ENCODE measurements around the gene EPYC. TPM values are rescaled to one million over a fixed set of nuclear protein-coding genes. Genes with fewer than 3 reads are reported as not detected.

EPYC gene
- total RNA-seq, 1 donor from 2014 or later: not detected

- DNase-seq (ENCODE audit: low read depth): no peak
- TF ChIP-seq CTCF (conservative IDR thresholded peaks at IDR 0.05; ENCODE audit: low read depth, low read length): no peak
- H3K4me3 ChIP-seq (ENCODE audit: low read depth, low read length): no peak overlapping the region
These were observed 32.5 kb downstream of the EPYC start for GRCh38 chr12:90972226-90972625.

GRCh38 chr12:90970911-90971310, 33.9 kb downstream of the EPYC start:
- no peak for TF ChIP-seq CTCF (conservative IDR thresholded peaks at IDR 0.05; ENCODE audit: low read depth, low read length)
- DNase-seq (ENCODE audit: low read depth): no peak
- no peak overlapping the region for H3K4me3 ChIP-seq (ENCODE audit: low read depth, low read length)

GRCh38 chr12:90970471-90970870, 34.3 kb downstream of the EPYC start:
- no peak for TF ChIP-seq CTCF (conservative IDR thresholded peaks at IDR 0.05; ENCODE audit: low read depth, low read length)
- no peak overlapping the region for H3K4me3 ChIP-seq (ENCODE audit: low read depth, low read length)
- no peak for DNase-seq (ENCODE audit: low read depth)

GRCh38 chr12:90969851-90970250, 34.9 kb downstream of the EPYC start:
- no peak for TF ChIP-seq CTCF (conservative IDR thresholded peaks at IDR 0.05; ENCODE audit: low read depth, low read length)
- H3K4me3 ChIP-seq (ENCODE audit: low read depth, low read length): no peak overlapping the region

GRCh38 chr12:90969346-90969745, 35.4 kb downstream of the EPYC start:
- TF ChIP-seq CTCF (conservative IDR thresholded peaks at IDR 0.05; ENCODE audit: low read depth, low read length): no peak
- H3K4me3 ChIP-seq (ENCODE audit: low read depth, low read length): no peak overlapping the region
- no peak for DNase-seq (ENCODE audit: low read depth)

More at GRCh38 chr12:90969851-90970250, 34.9 kb downstream of the EPYC start:
- no peak for DNase-seq (ENCODE audit: low read depth)

GRCh38 chr12:90965204-90965603, 39.6 kb downstream of the EPYC start:
- TF ChIP-seq CTCF (conservative IDR thresholded peaks at IDR 0.05; ENCODE audit: low read depth, low read length): no peak
- DNase-seq (ENCODE audit: low read depth): no peak
- H3K4me3 ChIP-seq (ENCODE audit: low read depth, low read length): no peak overlapping the region

GRCh38 chr12:90964616-90965015, 40.2 kb downstream of the EPYC start:
- no peak for DNase-seq (ENCODE audit: low read depth)
- no peak overlapping the region for H3K4me3 ChIP-seq (ENCODE audit: low read depth, low read length)
- no peak for TF ChIP-seq CTCF (conservative IDR thresholded peaks at IDR 0.05; ENCODE audit: low read depth, low read length)
